Adipocyte (in vitro differentiated cells): Measurements from ENCODE around the gene SMS.
A peak's percentile ranks its signal among the peaks of the same experiment; 100 is the strongest.

ENCODE experiments used
- DNase-seq: peaks from one replicate; pipeline ENCODE4 v3.0.0-alpha.2; 2015; ENCODE audit warnings: low read depth
- H3K27me3 ChIP-seq: replicated peaks from 2 replicates; pipeline ENCODE4 v1.7.0; 2013; ENCODE audit warnings: mild to moderate bottlenecking, low read length, moderate library complexity; ENCODE audit not compliant: control insufficient read depth, insufficient read depth
- H3K36me3 ChIP-seq: 2 replicates; pipeline ENCODE4 v1.7.0; 2013; ENCODE audit warnings: low read length, mild to moderate bottlenecking, moderate library complexity; ENCODE audit not compliant: control insufficient read depth, insufficient read depth, severe bottlenecking
- H3K4me1 ChIP-seq: 2 replicates; pipeline ENCODE4 v1.7.0; 2013; ENCODE audit warnings: mild to moderate bottlenecking, low read length, moderate library complexity; ENCODE audit not compliant: control insufficient read depth, insufficient read depth
- H3K4me3 ChIP-seq: 2 replicates; pipeline ENCODE4 v1.7.0; 2013; ENCODE audit warnings: mild to moderate bottlenecking, low read length, moderate library complexity
- H3K9ac ChIP-seq: 2 replicates; pipeline ENCODE4 v1.7.0; 2013; ENCODE audit warnings: mild to moderate bottlenecking, low read length, moderate library complexity
- H3K9me3 ChIP-seq: 2 replicates; pipeline ENCODE4 v1.7.0; 2013; ENCODE audit warnings: mild to moderate bottlenecking, low read length, moderate library complexity; ENCODE audit not compliant: control insufficient read depth

Gene SMS

DNA sequence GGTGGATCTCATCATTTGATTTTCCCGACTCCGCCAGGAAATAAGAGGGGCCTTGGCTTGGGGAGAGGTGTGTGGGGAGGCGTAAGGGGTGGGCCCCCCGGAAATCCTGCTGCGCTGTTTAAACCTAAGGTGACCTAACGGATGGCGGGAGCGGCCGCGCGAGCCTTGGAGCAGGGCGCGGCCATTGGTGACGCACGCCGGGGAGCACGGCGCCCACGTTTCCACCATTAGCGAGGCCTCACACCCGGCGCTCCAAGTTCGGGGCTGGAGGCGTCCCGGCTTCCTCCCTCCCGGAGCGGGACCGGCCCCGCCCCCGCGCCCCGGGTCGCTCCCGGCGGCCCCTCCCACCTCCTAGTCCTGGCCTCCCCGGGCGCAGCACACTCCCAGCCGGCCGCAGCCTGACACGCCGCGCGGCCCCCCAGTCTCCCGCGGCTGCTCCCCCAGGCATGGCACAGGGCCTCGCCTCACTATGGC is at the start of gene SMS:
Gene SMS (plus strand): TSS at position 354 of the 474 bp plus-strand sequence. CDS start 116 bp downstream, at position 470.
- Histone ChIP-seq H3K9ac (peak within 1 kb of the TSS; percentile 77), H3K4me3 (peak within 1 kb of the TSS; percentile 77), H3K36me3 (no peaks in the 10 kb centered on the region), H3K9me3 (no peaks in the 10 kb centered on the region), H3K4me1 (peaks cover 9% of the 10 kb centered on the region), H3K27me3 (peaks cover 5% of the 10 kb centered on the region)
- DNase-seq = peak; percentile 79

- no peak overlapping the region for H3K4me3 ChIP-seq
- H3K9me3 ChIP-seq = no peaks in the 10 kb centered on the region
- DNase-seq = no peak
Observed at GRCh38 chrX:21905313-21905712, 35.2 kb upstream of the SMS start.

DNA sequence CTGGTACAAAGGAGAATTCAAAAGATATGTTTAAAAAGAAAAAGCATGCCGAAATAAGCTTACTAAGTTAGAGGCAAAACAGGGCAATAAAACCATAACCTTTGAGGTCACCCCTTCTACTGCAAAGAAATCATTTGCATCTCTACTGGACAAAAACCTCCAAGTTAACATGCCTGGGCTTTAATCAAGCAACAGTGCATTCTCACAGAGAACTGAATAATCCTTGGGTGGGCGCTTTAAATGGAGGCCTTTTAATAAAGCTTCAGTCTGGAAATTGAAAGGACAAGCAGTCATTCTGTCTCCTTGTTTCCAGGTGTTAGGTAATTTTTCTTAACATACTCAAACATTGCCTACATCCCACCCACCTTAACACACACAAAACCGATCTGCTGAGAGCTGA is 34.6 kb upstream of the SMS start:
- Histone ChIP-seq H3K4me3 (no peak overlapping the region), H3K27me3 (peaks cover 5% of the 10 kb centered on the region), H3K36me3 (no peaks in the 10 kb centered on the region), H3K9ac (no peak overlapping the region), H3K4me1 (no peaks in the 10 kb centered on the region), H3K9me3 (no peaks in the 10 kb centered on the region)
- no peak for DNase-seq

More at GRCh38 chrX:21905313-21905712, 35.2 kb upstream of the SMS start:
- no peaks in the 10 kb centered on the region for H3K36me3 ChIP-seq
- no peaks in the 10 kb centered on the region for H3K4me1 ChIP-seq
- peaks cover 5% of the 10 kb centered on the region for H3K27me3 ChIP-seq
- no peak overlapping the region for H3K9ac ChIP-seq

GRCh38 chrX:21907260-21907659 is 33.2 kb upstream of the SMS start:
- Histone ChIP-seq H3K36me3 (no peaks in the 10 kb centered on the region), H3K9me3 (no peaks in the 10 kb centered on the region), H3K27me3 (peaks cover 5% of the 10 kb centered on the region), H3K9ac (no peak overlapping the region), H3K4me3 (no peak overlapping the region), H3K4me1 (no peaks in the 10 kb centered on the region)
- DNase-seq = no peak

DNA sequence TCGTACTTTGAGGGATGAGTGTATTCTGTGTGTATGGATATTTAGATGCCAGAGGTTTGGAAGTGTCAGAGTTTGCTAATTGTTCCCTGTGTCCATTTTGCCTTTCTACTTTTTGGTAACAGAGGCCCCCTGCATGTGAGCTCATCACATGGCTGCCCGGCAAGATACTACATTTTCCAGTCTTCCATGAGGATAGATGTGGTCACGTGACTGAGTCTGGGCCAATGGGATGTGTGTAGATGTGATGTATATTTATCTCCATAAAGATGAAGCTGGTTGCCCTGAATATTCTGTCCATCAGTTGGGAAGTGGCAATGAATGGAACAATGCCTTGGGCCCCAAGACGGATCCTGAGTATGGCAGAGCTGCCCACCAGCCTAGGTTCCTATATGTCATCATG is 29.0 kb upstream of the SMS start:
- Histone ChIP-seq H3K4me1 (no peaks in the 10 kb centered on the region), H3K4me3 (no peak overlapping the region), H3K36me3 (no peaks in the 10 kb centered on the region), H3K9ac (no peak overlapping the region), H3K27me3 (peaks cover 5% of the 10 kb centered on the region), H3K9me3 (no peaks in the 10 kb centered on the region)
- no peak for DNase-seq

DNA sequence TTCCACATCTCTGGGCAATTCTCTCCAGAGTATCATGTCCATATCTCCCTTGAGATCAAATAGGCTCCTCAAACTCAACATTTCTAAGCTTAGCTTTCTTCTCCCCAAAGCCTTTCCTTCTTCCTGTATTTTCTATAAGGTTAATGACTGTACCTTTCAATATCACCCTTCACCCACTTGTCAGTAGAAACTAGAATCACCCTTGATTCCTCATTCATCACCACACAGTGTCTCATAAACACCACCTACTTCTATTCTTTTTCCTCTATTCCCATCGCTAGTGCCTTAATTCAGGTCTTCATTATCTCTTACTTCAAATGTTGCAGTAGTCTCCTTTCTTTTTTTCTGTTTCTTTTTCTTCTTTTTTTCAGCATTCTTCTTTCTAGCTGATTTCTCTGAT is 28.3 kb upstream of the SMS start:
- Histone ChIP-seq H3K9ac (no peak overlapping the region), H3K9me3 (no peaks in the 10 kb centered on the region), H3K36me3 (no peaks in the 10 kb centered on the region), H3K27me3 (peaks cover 5% of the 10 kb centered on the region), H3K4me1 (no peaks in the 10 kb centered on the region), H3K4me3 (no peak overlapping the region)
- DNase-seq = no peak

GRCh38 chrX:21912989-21913388 is 27.5 kb upstream of the SMS start:
- Histone ChIP-seq H3K36me3 (no peaks in the 10 kb centered on the region), H3K9ac (no peak overlapping the region), H3K9me3 (no peaks in the 10 kb centered on the region), H3K4me3 (no peak overlapping the region), H3K27me3 (peaks cover 5% of the 10 kb centered on the region), H3K4me1 (no peaks in the 10 kb centered on the region)
- DNase-seq = no peak

DNA sequence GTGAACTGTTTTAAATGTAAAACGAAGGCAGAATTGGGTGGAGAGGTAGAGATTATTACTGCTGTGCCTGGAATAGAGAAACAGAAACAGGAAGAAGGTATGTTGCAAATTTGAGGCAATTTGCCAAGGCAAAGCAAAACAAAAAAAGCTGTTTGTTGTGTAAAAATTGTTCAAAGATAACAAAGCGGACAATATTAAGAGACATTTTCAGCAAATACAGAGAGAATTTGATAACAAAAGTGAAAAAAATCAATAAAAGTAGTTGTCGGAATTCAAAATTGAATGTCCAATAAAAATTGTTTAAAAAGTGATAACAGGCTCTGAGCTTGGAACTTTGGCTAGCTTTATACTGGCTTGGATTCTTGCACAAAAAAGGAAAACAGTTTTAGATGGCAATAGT is 14.4 kb upstream of the SMS start:
- H3K36me3 ChIP-seq = no peaks in the 10 kb centered on the region
- peak overlapping the region; percentile 69 for H3K4me3 ChIP-seq
- H3K9ac ChIP-seq = peak overlapping the region; percentile 74
- DNase-seq = no peak
- H3K27me3 ChIP-seq = peaks cover under 1% of the 10 kb centered on the region
- peaks cover 1% of the 10 kb centered on the region for H3K9me3 ChIP-seq
- H3K4me1 ChIP-seq = peaks cover 9% of the 10 kb centered on the region

DNA sequence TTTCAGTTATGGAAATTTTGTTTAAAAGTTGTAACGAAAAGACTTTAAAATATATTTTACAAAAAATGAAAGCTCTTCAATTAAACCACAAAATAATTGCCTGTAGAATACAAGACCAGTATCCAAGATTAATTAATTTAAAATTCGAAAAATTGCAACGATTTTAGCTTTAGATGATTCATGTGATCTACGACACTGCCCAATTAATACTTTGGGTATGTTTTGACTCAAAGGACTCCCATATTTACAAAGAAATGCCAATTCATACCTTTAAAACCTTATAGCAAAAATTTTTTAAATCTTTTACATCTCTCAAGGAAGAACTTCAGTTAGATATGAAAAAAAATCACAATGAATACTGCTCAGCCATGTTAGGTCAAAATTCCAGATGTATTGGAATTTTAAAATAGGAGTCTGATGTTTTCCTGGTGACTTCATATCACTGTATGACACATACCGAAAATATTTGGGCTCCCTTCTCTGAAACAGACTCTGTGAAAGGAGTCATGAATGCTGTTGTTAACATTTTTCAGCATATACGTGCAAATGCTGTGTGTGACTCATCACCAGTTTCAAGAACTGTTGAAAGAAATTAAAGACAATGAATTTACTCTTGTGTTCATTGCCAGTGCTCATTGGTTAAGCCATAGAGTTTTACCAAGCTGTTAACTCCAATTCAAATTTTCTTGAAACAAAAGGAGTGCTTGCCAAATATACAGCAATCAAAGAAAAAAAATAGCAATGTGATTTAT is 13.8 kb upstream of the SMS start:
- Histone ChIP-seq H3K4me1 (peaks cover 9% of the 10 kb centered on the region), H3K9ac (peak overlapping the region; percentile 74), H3K9me3 (no peaks in the 10 kb centered on the region), H3K27me3 (no peaks in the 10 kb centered on the region), H3K4me3 (peak overlapping the region; percentile 69), H3K36me3 (no peaks in the 10 kb centered on the region)
- peak; percentile 88 for DNase-seq

GRCh38 chrX:21929209-21929608 is 11.3 kb upstream of the SMS start:
- Histone ChIP-seq H3K4me3 (no peak overlapping the region), H3K9me3 (no peaks in the 10 kb centered on the region), H3K27me3 (no peaks in the 10 kb centered on the region), H3K9ac (no peak overlapping the region), H3K36me3 (no peaks in the 10 kb centered on the region), H3K4me1 (peaks cover 21% of the 10 kb centered on the region)
- DNase-seq = no peak

GRCh38 chrX:21930986-21931385 is 9.5 kb upstream of the SMS start:
- no peaks in the 10 kb centered on the region for H3K36me3 ChIP-seq
- no peaks in the 10 kb centered on the region for H3K27me3 ChIP-seq
- H3K9me3 ChIP-seq = no peaks in the 10 kb centered on the region
- DNase-seq = peak; percentile 45
- no peak overlapping the region for H3K9ac ChIP-seq
- H3K4me3 ChIP-seq = no peak overlapping the region
- peaks cover 18% of the 10 kb centered on the region for H3K4me1 ChIP-seq
